AG09309 (cell line): Measurements from ENCODE around the gene NPAS1.

Experiments
- DNase-seq: peaks from one replicate; pipeline ENCODE4 v3.0.0-alpha.2; 2010; ENCODE audit warnings: low read depth
- H3K4me3 ChIP-seq: 2 replicates; pipeline ENCODE4 v1.5.1; 2011; ENCODE audit warnings: mild to moderate bottlenecking, low read depth, low read length, moderate library complexity; ENCODE audit not compliant: control insufficient read depth
- TF ChIP-seq, protein P1 (sequence below): IDR thresholded peaks from 2 replicates; pipeline ENCODE4 v1.5.1; 2011; ENCODE audit warnings: mild to moderate bottlenecking, low read depth, low read length, inconsistent platforms; ENCODE audit not compliant: insufficient read depth, control insufficient read depth; ENCODE audit errors: missing control alignments

Gene NPAS1

DNA sequence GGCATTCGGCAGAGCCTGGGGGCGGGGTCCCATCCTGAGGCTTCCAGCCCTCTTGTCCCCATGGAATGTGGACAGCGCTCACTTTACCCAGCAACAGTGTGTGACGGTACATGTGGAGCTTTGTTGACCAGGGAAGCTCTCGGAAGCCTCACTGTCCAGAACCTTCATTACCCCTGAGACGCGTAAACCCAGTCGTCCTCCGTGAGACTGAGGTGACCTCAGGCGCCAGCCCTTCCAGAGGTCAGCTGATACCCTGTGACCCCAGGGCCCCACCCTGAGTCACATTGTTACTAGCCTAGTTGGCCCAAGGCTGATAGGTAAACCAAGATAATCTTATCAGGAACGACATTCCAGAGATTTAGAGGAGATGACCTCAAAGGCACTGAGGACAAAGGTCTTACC, 39.0 kb downstream of the NPAS1 start:
- no peak for DNase-seq
- TF ChIP-seq, protein P1, sequence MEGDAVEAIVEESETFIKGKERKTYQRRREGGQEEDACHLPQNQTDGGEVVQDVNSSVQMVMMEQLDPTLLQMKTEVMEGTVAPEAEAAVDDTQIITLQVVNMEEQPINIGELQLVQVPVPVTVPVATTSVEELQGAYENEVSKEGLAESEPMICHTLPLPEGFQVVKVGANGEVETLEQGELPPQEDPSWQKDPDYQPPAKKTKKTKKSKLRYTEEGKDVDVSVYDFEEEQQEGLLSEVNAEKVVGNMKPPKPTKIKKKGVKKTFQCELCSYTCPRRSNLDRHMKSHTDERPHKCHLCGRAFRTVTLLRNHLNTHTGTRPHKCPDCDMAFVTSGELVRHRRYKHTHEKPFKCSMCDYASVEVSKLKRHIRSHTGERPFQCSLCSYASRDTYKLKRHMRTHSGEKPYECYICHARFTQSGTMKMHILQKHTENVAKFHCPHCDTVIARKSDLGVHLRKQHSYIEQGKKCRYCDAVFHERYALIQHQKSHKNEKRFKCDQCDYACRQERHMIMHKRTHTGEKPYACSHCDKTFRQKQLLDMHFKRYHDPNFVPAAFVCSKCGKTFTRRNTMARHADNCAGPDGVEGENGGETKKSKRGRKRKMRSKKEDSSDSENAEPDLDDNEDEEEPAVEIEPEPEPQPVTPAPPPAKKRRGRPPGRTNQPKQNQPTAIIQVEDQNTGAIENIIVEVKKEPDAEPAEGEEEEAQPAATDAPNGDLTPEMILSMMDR, result no peak
- H3K4me3 ChIP-seq, result no peak overlapping the region

DNA sequence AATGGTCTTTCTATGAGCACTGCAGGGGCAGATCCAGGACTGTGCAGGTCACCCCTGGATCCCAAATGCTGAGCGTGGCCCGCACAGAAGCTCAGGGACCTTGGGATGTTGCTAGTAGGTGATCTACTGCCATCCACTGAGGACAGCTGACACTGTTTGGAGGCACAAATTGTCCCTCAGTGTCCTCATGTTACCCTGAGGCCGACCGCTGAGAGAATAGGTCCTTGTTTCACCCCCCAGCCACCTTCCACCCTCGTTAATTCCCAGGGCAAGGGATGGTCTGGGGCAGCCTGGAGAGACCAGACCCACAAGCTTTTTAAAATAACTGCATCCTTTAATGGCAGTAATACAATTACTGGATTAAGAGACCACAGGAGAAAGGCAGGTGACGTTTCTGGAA, 44.2 kb downstream of the NPAS1 start:
- no peak for DNase-seq
- TF ChIP-seq, protein P1, result no peak
- no peak overlapping the region for H3K4me3 ChIP-seq

DNA sequence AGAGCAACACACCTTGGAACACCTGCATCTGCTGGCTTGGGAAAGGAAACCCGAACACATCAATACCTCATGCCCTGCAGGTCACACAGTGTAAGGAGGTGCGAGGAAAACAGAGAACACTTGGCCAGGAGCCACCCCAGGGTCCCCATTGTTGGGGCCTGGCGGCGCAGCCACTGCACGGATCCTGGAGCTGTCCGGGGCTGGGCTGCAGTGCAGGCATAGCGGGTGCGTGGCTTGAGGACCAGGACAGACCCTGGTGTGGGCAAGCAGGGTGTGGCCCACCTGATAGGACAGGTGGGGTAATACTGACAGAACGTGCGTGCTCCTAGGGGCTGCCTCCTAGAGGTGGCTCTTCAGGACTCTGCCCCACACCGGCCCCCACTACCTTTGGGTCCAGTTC, 45.6 kb downstream of the NPAS1 start:
- DNase-seq, result no peak
- TF ChIP-seq, protein P1, result no peak
- H3K4me3 ChIP-seq, result no peak overlapping the region

DNA sequence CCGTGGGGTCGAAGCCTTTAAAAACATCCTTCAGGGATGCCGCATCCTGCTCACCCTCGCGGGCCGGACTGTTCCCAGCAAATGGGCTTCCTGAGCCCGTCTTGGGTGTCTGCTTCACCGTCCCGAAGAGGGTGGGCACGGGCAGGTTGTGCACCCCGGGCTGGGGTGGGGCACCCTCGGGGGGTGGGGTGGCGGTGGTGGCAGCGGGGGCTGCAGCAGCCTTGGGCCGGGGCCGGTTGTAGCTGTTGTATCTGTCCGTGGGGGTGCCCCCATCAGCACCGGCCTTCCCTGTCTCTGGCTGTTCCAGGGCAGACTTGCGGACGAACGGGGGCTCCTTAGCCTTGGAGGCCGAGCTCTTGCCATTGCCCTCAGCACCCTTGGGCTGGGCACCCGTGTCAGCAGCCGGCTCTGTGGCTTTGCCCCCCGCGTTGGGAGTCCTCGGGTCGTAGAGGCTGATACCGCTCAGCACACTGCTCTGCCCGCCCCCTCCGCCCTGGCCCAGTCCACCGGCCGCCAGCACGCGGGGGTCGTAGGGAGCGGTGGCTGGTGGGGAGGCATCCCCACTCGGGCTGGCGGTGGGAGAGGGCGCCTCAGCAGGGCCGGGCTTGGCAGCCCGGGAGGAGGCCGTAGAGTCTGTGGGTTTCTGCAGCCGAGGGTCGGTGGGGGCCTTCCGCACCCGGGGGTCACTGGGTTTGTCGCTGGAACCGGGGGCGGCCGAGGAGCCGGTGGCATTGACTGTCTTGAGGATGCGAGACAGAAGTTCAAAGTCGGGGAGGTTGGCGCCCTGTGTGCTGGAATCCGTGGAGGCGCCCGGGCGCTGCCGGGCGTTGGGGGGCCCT, 47.0 kb downstream of the NPAS1 start:
- no peak for DNase-seq
- TF ChIP-seq, protein P1, result no peak
- no peak overlapping the region for H3K4me3 ChIP-seq

DNA sequence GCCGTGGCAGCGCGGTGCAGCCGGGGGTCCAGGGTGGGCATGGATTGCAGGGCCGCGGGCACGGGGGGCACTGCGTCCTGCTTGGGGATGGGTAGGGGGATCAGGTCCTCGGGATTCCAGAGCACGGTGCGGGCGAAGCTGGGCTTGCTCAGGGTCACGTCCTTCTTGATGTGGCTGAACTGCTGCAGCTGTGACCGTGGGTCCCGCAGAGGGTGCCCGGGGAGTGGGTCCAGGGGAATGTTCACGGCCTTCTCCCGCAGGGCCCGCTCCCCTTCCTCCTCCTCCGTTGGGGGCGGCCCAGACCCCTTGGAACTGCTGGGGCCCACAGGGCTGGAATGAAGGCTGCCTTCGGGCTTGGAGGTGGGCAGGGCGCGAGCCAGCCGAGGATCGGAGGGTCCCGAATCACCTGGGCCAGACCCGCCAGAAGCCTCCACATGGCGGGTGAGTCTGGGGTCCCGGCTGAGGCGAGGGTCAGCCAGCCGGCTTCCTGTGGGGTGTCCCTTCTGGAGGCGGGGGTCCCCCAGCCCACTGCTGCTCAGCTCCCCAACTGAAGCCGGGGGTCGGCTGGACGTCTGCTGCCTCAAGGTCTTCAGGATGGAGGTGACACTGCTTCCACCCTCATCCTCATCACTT, 47.7 kb downstream of the NPAS1 start:
- H3K4me3 ChIP-seq, result no peak overlapping the region
- TF ChIP-seq, protein P1, result no peak
- no peak for DNase-seq

DNA sequence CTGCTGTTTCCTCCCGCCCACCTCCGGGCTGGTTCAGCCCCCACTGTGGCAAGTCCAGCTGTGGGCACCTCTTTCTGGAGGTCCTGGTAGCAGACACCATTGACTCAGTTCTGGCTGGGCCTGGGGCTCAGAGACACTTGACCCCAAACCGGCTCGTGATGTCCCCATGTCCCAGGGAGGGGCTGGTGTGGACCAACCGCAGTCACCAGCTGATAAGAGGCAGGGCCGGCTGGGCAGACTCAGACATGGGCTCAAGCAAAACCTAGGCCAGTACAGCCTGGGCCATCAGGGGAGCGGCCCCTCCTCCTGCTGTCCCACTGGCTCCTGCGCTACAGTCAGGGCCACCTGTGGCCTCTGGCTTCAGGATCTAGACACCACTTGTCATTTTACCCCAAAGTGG, 48.6 kb downstream of the NPAS1 start:
- no peak for DNase-seq
- H3K4me3 ChIP-seq, result no peak overlapping the region
- TF ChIP-seq, protein P1, result no peak
